ENCODE results near the gene DHX29.

The DHX29 gene

GRCh38 chr5:55308254-55308836 lies 851 bp upstream of the DHX29 start:
- peak; percentile 40 for DNase-seq

- peak; percentile 5 for DNase-seq
Measured at GRCh38 chr5:55306641-55307382, 682 bp downstream of the DHX29 start.

- DNase-seq = no peak
Measured at GRCh38 chr5:55305345-55305744, 2.1 kb downstream of the DHX29 start.

GRCh38 chr5:55304584-55304983 lies 2.9 kb downstream of the DHX29 start:
- DNase-seq = no peak

- no peak for DNase-seq
Measured at GRCh38 chr5:55303238-55303690, 4.2 kb downstream of the DHX29 start.

GRCh38 chr5:55300890-55301289 lies 6.6 kb downstream of the DHX29 start:
- DNase-seq = no peak

GRCh38 chr5:55294935-55295334 lies 12.6 kb downstream of the DHX29 start:
- no peak for DNase-seq

GRCh38 chr5:55290991-55291390 lies 16.5 kb downstream of the DHX29 start:
- no peak for DNase-seq

GRCh38 chr5:55289808-55290207 lies 17.7 kb downstream of the DHX29 start:
- DNase-seq = no peak

- no peak for DNase-seq
Measured at GRCh38 chr5:55286411-55286933, 21.0 kb downstream of the DHX29 start.

- DNase-seq = no peak
Measured at GRCh38 chr5:55278778-55279177, 28.7 kb downstream of the DHX29 start.

- no peak for DNase-seq
Measured at GRCh38 chr5:55276771-55277170, 30.7 kb downstream of the DHX29 start.

- no peak for DNase-seq
Measured at GRCh38 chr5:55258339-55258738, 49.2 kb downstream of the DHX29 start.

GRCh38 chr5:55254802-55255201 lies 52.7 kb downstream of the DHX29 start:
- DNase-seq = no peak

- no peak for DNase-seq
Measured at GRCh38 chr5:55250064-55250463, 57.4 kb downstream of the DHX29 start.

GRCh38 chr5:55241746-55242145 lies 65.7 kb downstream of the DHX29 start:
- no peak for DNase-seq

- no peak for DNase-seq
Measured at GRCh38 chr5:55236800-55237199, 70.7 kb downstream of the DHX29 start.

- DNase-seq = no peak
Measured at GRCh38 chr5:55234121-55234700, 73.3 kb downstream of the DHX29 start.

- DNase-seq = peak; percentile 66
Measured at GRCh38 chr5:55232985-55233928, 74.2 kb downstream of the DHX29 start, which contains the start of gene CCNO. Gene CCNO, minus strand, starts transcription at chr5:55233608. Its CDS starts 85 bp downstream, at chr5:55233523.

GRCh38 chr5:55232271-55232984 lies 75.1 kb downstream of the DHX29 start:
- no peak for DNase-seq

GRCh38 chr5:55231919-55232270 lies 75.6 kb downstream of the DHX29 start:
- DNase-seq = no peak
